Mesenchymal stem cell (in vitro differentiated cells and primary cell): ENCODE data around the gene ZBTB11.
A peak's percentile ranks its signal among the peaks of the same experiment; 100 is the strongest.

ENCODE experiments used
- DNase-seq: peaks from one replicate; pipeline ENCODE4 v3.0.0-alpha.2; 2013
- H2AFZ ChIP-seq: one replicate; pipeline ENCODE4 v1.6.1; 2013; ENCODE audit warnings: low read depth, mild to moderate bottlenecking, control low read depth, inconsistent platforms, low read length, moderate library complexity
- H2AK5ac ChIP-seq: 2 replicates; pipeline ENCODE4 v1.6.1; 2013; ENCODE audit warnings: low read length, moderate library complexity, mild to moderate bottlenecking, inconsistent platforms; ENCODE audit not compliant: severe bottlenecking
- H2BK120ac ChIP-seq: one replicate; pipeline ENCODE4 v1.6.1; 2013; ENCODE audit warnings: low read depth, mild to moderate bottlenecking, inconsistent platforms, low read length, moderate library complexity
- H2BK12ac ChIP-seq, 2 experiments: one replicate each; pipeline ENCODE4 v1.6.1; 2013; ENCODE audit warnings: inconsistent platforms in 2 of 2, low read length in 2 of 2, mild to moderate bottlenecking in 2 of 2, moderate library complexity in 2 of 2, control low read depth in 1 of 2
- H2BK15ac ChIP-seq: one replicate; pipeline ENCODE4 v1.6.1; 2013; ENCODE audit warnings: mild to moderate bottlenecking, low read depth, inconsistent platforms; ENCODE audit not compliant: poor library complexity, severe bottlenecking
- H2BK5ac ChIP-seq: 2 replicates; pipeline ENCODE4 v1.6.1; 2013; ENCODE audit warnings: low read depth, mild to moderate bottlenecking, low read length, control low read depth, inconsistent platforms; ENCODE audit not compliant: poor library complexity, severe bottlenecking
- H3K14ac ChIP-seq, 2 experiments: one replicate each; pipeline ENCODE4 v1.6.1; 2013; ENCODE audit warnings: inconsistent platforms in 2 of 2, low read length in 2 of 2, control low read depth in 1 of 2, mild to moderate bottlenecking in 1 of 2, moderate library complexity in 1 of 2
- H3K18ac ChIP-seq, 2 experiments: one replicate each; pipeline ENCODE4 v1.6.1; 2013; ENCODE audit warnings: inconsistent platforms in 2 of 2, low read length in 2 of 2, control low read depth in 1 of 2, low read depth in 1 of 2, mild to moderate bottlenecking in 1 of 2
- H3K23ac ChIP-seq, 2 experiments: one replicate each; pipeline ENCODE4 v1.6.1; 2013; ENCODE audit warnings: inconsistent platforms in 2 of 2, low read length in 2 of 2, mild to moderate bottlenecking in 2 of 2, moderate library complexity in 2 of 2, control low read depth in 1 of 2
- H3K27ac ChIP-seq: 2 replicates; pipeline ENCODE4 v1.5.1; 2013; ENCODE audit warnings: mild to moderate bottlenecking, moderate library complexity, low read length, control low read depth, inconsistent platforms; ENCODE audit not compliant: poor library complexity, severe bottlenecking
- H3K27me3 ChIP-seq, 2 experiments: 2 replicates each; pipeline versions ENCODE4 v1.6.1 to v1.7.0; 2013; ENCODE audit warnings: low read length in 2 of 2, mild to moderate bottlenecking in 2 of 2, moderate library complexity in 2 of 2, control low read depth in 1 of 2, inconsistent platforms in 1 of 2; ENCODE audit not compliant: control insufficient read depth in 1 of 2, insufficient read depth in 1 of 2
- H3K36me3 ChIP-seq, 2 experiments: 2 replicates each; pipeline versions ENCODE4 v1.6.1 to v1.7.0; 2013; ENCODE audit warnings: low read length in 2 of 2, control low read depth in 1 of 2, inconsistent platforms in 1 of 2, low read depth in 1 of 2, mild to moderate bottlenecking in 1 of 2; ENCODE audit not compliant: insufficient read depth in 2 of 2, control insufficient read depth in 1 of 2
- H3K4ac ChIP-seq, 2 experiments: one replicate each; pipeline ENCODE4 v1.6.1; 2013; ENCODE audit warnings: inconsistent platforms in 2 of 2, low read length in 2 of 2, mild to moderate bottlenecking in 2 of 2, moderate library complexity in 2 of 2, control low read depth in 1 of 2, low read depth in 1 of 2
- H3K4me1 ChIP-seq: 2 replicates; pipeline ENCODE4 v1.6.1; 2013; ENCODE audit warnings: low read depth, low read length, control low read depth; ENCODE audit not compliant: control insufficient read depth, insufficient read depth
- H3K4me2 ChIP-seq: 2 replicates; pipeline ENCODE4 v1.6.1; 2013; ENCODE audit warnings: low read length, mild to moderate bottlenecking, inconsistent platforms; ENCODE audit not compliant: poor library complexity, severe bottlenecking
- H3K4me3 ChIP-seq, 2 experiments: 2 replicates each; pipeline versions ENCODE4 v1.5.1 to v1.7.0; 2013; ENCODE audit warnings: low read length in 2 of 2, mild to moderate bottlenecking in 2 of 2, control low read depth in 1 of 2, low read depth in 1 of 2; ENCODE audit not compliant: insufficient read depth in 1 of 2
- H3K79me1 ChIP-seq: replicated peaks from 2 replicates; pipeline ENCODE4 v1.6.1; 2013; ENCODE audit warnings: mild to moderate bottlenecking, control low read depth, low read length, inconsistent platforms; ENCODE audit not compliant: poor library complexity, severe bottlenecking
- H3K9ac ChIP-seq: 2 replicates; pipeline ENCODE4 v1.7.0; 2013; ENCODE audit warnings: mild to moderate bottlenecking, low read length, moderate library complexity
- H3K9me3 ChIP-seq: 2 replicates; pipeline ENCODE4 v1.7.0; 2013; ENCODE audit warnings: mild to moderate bottlenecking, low read length; ENCODE audit not compliant: control insufficient read depth
- H4K8ac ChIP-seq: one replicate; pipeline ENCODE4 v1.6.1; 2013; ENCODE audit warnings: inconsistent platforms, mild to moderate bottlenecking, low read length, moderate library complexity
- H4K91ac ChIP-seq: one replicate; pipeline ENCODE4 v1.6.1; 2013; ENCODE audit warnings: mild to moderate bottlenecking, low read length, inconsistent platforms
- WGBS: methylation state at CpG from one replicate; pipeline ENCODE4 v1.1.7; 2013; ENCODE audit warnings: mixed read lengths; 5-methylcytosine and 5-hydroxymethylcytosine counted together

Gene ZBTB11

DNA sequence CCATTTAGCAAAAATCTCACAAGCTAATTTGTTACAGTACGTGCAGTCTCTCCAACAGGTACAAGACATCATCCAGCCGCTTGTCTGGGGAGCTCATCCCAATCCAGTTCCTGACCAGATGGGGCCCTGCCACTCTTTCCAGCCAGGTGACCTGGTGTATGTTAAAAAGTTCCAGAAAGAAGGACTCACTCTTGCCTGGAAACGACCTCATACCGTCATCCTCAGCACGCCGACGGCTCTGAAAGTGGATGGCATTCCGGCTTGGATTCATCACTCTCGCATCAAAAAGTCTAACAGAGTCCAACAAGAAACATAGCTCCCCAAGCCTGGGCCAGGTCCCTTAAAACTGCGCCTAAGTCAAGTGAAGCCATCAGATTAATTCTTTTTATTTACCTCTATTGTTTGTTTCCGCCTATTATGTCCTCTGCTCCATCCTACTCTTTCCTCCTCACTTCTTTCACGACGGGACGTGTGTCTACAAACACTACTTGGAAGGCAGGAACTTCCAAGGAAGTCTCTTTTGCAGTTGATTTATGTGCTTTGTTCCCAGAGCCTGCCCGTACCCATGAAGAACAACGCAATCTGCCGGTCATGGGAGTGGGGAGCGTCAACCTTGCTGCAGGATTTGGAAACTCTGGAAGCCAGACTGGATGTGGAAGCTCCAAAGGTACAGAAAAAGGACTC lies 37.5 kb downstream of the ZBTB11 start:
- Histone ChIP-seq H3K4me2 (no peak overlapping the region), H3K36me3 (no peaks in the 10 kb centered on the region)
- no peak for DNase-seq

GRCh38 chr3:101638261-101638745 lies 38.6 kb downstream of the ZBTB11 start:
- H3K4me3 ChIP-seq: no peak overlapping the region
- H2AFZ ChIP-seq: no peak overlapping the region
- no peaks in the 10 kb centered on the region for H3K9me3 ChIP-seq
- no peaks in the 10 kb centered on the region for H3K36me3 ChIP-seq
- peaks cover 4% of the 10 kb centered on the region for H3K4me1 ChIP-seq
- H4K8ac ChIP-seq: no peak overlapping the region
- no peak overlapping the region for H3K4ac ChIP-seq
- no peak overlapping the region for H2BK120ac ChIP-seq
- no peak overlapping the region for H2BK5ac ChIP-seq
- H3K4me2 ChIP-seq: no peak overlapping the region
- H3K18ac ChIP-seq: no peak overlapping the region
- H2BK12ac ChIP-seq: no peak overlapping the region
- no peak overlapping the region for H4K91ac ChIP-seq
- no peak overlapping the region for H2BK15ac ChIP-seq
- DNase-seq: no peak
- H2AK5ac ChIP-seq: no peak overlapping the region
- H3K23ac ChIP-seq: no peak overlapping the region
- no peak overlapping the region for H3K14ac ChIP-seq
- 84% methylated on average over 9 of the region's 10 CpGs for WGBS
- no peak overlapping the region for H3K9ac ChIP-seq
- H3K79me1 ChIP-seq: no peaks in the 10 kb centered on the region
- H3K27ac ChIP-seq: no peak overlapping the region
- H3K27me3 ChIP-seq: peaks cover 0 to 9% of the 10 kb centered on the region in 2 experiments

More for the DNA sequence above, 37.5 kb downstream of the ZBTB11 start:
- Histone ChIP-seq H2BK15ac (no peak overlapping the region), H3K14ac (no peak overlapping the region), H4K8ac (no peak overlapping the region), H3K23ac (no peak overlapping the region), H2BK12ac (no peak overlapping the region), H3K27ac (no peak overlapping the region), H3K4me3 (no peak overlapping the region), H3K18ac (no peak overlapping the region), H3K4me1 (peaks cover 4% of the 10 kb centered on the region), H2AK5ac (no peak overlapping the region), H2AFZ (no peak overlapping the region), H3K27me3 (peaks cover 0 to 6% of the 10 kb centered on the region in 2 experiments), H2BK120ac (no peak overlapping the region), H3K9ac (no peak overlapping the region), H3K9me3 (no peaks in the 10 kb centered on the region), H4K91ac (no peak overlapping the region), H3K4ac (no peak overlapping the region), H3K79me1 (no peaks in the 10 kb centered on the region), H2BK5ac (no peak overlapping the region)
- 88% methylated on average over 18 of the region's 18 CpGs for WGBS

GRCh38 chr3:101637451-101637850 lies 39.5 kb downstream of the ZBTB11 start:
- Histone ChIP-seq H2AFZ (no peak overlapping the region), H3K23ac (no peak overlapping the region), H2BK12ac (no peak overlapping the region), H3K9ac (no peak overlapping the region), H3K4me2 (no peak overlapping the region), H3K14ac (no peak overlapping the region), H3K27ac (no peak overlapping the region), H4K91ac (no peak overlapping the region), H2BK120ac (no peak overlapping the region), H2BK5ac (no peak overlapping the region), H3K9me3 (no peaks in the 10 kb centered on the region), H3K4me1 (peaks cover 4% of the 10 kb centered on the region), H3K36me3 (no peaks in the 10 kb centered on the region), H3K27me3 (peaks cover 0 to 9% of the 10 kb centered on the region in 2 experiments), H4K8ac (no peak overlapping the region), H2AK5ac (no peak overlapping the region), H3K4ac (no peak overlapping the region), H3K79me1 (no peaks in the 10 kb centered on the region), H3K18ac (no peak overlapping the region), H2BK15ac (no peak overlapping the region), H3K4me3 (no peak overlapping the region)
- 79% methylated on average over 10 of the region's 10 CpGs for WGBS
- DNase-seq: no peak

- no peak overlapping the region for H3K14ac ChIP-seq
- peaks cover 0 to 9% of the 10 kb centered on the region in 2 experiments for H3K27me3 ChIP-seq
- H2BK5ac ChIP-seq: no peak overlapping the region
- no peaks in the 10 kb centered on the region for H3K79me1 ChIP-seq
- H3K36me3 ChIP-seq: no peaks in the 10 kb centered on the region
- no peak overlapping the region for H2BK120ac ChIP-seq
- H3K4me2 ChIP-seq: no peak overlapping the region
- H3K4ac ChIP-seq: no peak overlapping the region
- H3K23ac ChIP-seq: no peak overlapping the region
- H3K4me3 ChIP-seq: no peak overlapping the region
- H3K4me1 ChIP-seq: peaks cover 4% of the 10 kb centered on the region
- H3K9ac ChIP-seq: no peak overlapping the region
- no peak overlapping the region for H3K27ac ChIP-seq
- DNase-seq: peak; percentile 46
- H2BK12ac ChIP-seq: peak overlapping the region in 1 of 2 experiments; percentile 42
- H2BK15ac ChIP-seq: no peak overlapping the region
- 56% methylated on average over 18 of the region's 18 CpGs for WGBS
- peak overlapping the region in 1 of 2 experiments; percentile 30 for H3K18ac ChIP-seq
- no peak overlapping the region for H2AK5ac ChIP-seq
- H2AFZ ChIP-seq: no peak overlapping the region
- H3K9me3 ChIP-seq: no peaks in the 10 kb centered on the region
- H4K91ac ChIP-seq: no peak overlapping the region
- peak overlapping the region; percentile 24 for H4K8ac ChIP-seq
Observed at GRCh38 chr3:101635954-101636798, 40.8 kb downstream of the ZBTB11 start.
